GM19023 (cell line): Measurements from ENCODE around the gene FBXL16.

ENCODE experiments used
- ATAC-seq: cut with Tn5 transposase; IDR thresholded peaks from one replicate; pipeline ENCODE4 v1.9.1; 2021; ENCODE audit warnings: mild to moderate bottlenecking, moderate library complexity; ENCODE audit not compliant: unreplicated experiment

The FBXL16 gene

DNA sequence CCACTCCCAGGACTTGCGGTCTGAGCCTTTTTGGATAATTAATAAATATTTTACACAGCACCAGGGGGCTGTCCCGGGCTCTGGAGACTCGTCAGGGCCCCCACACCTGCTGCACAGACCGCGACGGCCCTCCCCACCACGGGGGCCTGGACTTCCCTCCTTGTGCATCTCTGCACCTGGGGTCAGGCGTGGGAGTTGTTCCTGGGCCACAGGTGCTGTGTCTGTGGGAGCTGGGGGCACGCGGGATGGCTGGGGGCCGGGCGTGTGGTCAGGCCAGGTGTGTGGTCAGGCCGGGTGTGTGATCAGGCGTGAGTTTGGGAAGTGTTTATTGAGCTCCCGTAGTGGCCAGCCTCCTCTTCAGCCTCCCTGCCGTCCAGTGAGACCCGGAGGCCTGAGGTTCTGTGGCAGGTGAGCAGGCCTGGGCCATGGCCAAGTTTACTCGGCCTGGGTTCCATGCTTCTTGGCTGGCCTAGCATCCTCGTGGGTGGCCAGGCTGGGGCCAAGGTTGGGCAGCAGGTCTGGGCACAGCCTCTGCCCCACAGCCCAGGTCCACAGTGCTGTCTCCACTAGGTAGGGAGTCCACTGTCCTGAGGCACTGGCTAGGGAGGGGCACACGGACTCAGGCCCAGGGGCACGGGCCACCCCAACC lies 27.3 kb downstream of the FBXL16 start:
- ATAC-seq: no peak

GRCh38 chr16:677316-678190 lies 28.0 kb downstream of the FBXL16 start:
- ATAC-seq: no peak

DNA sequence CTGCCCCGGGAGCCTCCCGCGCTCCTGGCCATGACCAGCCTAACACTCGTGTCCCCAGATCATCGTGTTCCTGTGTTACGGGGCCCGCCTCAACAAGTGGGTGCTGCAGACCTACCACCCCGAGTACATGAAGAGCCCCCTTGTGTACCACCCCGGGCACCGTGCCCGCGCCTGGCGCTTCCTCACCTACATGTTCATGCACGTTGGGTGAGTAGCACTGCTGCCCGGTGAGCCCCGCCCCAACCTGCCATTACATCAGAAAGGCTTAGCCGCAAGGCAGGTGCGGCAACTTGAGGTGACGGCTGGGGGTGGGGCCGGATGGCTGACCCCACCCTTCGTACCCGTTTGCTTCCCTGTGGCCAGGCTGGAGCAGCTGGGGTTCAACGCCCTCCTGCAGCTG lies 28.7 kb downstream of the FBXL16 start:
- ATAC-seq: no peak

- ATAC-seq: no peak
Observed at GRCh38 chr16:676565-676902, 29.1 kb downstream of the FBXL16 start.

DNA sequence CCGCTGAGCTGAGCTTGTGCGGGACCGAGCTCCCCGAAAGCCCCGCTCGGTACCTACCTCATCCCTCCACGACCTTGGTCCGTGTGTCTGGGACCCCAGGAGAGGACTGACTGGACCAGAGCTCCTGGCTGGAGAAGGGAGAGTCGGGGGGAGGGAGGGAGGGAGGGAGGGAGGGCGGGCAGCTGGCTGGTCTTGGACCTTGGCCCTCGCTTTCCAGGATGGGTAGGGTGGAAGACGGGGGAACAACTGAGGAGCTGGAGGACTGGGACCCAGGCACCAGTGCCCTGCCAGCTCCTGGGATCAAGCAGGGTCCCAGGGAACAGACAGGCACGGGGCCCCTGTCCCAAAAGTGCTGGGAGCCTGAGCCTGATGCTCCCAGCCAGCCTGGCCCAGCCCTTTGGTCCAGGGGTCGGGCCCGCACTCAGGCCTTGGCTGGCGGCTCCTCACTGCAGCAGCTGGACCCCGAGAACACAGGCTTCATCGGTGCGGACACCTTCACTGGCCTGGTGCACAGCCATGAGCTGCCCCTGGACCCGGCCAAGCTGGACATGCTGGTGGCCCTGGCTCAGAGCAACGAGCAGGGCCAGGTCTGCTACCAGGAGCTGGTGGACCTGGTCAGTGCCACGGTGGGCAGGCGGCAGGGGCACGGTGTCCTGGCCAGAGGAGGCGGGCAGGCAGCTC lies 29.6 kb downstream of the FBXL16 start:
- ATAC-seq: no peak

DNA sequence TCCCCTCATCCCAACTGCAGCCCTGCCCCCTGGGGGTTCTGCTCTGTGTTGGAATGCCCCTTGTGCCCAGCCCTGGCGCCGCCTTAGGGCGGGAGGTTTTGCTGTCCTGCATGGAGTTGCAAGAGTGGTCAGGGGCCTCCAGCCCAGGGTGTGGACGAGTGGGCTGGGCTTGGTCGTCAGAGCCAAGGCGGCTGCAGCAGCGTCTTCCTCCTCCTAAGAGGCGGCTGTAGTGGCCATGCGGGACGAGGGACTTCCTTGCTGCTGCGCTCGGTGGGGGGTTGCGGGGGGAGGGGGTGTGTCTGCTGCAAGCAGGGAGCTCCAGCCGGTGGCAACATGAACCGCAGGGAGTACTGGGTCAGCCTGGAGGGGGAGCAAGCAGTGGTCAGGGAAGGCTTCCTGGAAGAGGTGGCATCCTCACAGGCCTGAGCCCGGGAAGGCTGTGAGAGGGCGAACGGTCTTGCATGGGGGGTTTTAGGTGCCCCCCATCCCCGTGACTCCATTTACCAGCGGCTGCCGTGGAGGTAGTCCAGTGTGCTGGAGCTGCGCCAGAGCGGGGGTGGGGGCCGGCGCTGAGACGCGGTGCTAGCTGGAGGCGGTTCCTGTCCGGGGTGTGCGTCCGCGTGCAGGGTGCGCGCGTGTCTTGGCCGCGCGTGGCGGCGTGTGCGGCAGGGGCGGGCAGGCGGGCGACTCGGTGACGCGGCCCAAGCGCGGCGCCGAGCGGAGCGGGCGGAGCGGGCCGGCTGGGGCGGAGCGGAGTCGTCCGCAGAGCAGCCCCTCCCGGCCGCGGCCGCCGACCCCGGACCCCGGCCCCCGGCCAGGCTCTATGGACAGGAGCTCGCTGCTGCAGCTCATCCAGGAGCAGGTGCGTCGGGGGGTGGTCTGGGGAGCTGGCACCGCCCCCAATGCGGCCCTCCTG lies 30.4 kb downstream of the FBXL16 start, which contains the start of gene RHBDL1:
RHBDL1 (plus strand) TSS at position 704 of the 916 bp plus-strand sequence; CDS start at position 824, 120 bp downstream.
- ATAC-seq: no peak

- no peak for ATAC-seq
Observed at GRCh38 chr16:674214-674881, 31.3 kb downstream of the FBXL16 start.

- no peak for ATAC-seq
Observed at GRCh38 chr16:673399-673991, 32.1 kb downstream of the FBXL16 start.

DNA sequence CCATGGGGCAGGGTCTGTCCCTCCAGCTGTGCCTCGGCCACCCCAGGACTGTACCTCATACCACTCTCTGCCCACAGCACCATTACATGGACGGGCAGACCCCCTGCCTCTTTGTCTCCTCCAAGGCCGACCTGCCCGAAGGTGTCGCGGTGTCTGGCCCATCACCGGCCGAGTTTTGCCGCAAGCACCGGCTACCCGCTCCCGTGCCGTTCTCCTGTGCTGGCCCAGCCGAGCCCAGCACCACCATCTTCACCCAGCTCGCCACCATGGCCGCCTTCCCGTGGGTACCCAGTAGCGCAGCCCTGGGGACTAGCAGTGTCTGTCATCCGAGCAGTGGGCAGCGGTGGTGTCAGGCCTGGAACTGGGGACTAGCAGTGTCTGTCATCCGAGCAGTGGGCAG lies 32.8 kb downstream of the FBXL16 start:
- ATAC-seq: no peak

GRCh38 chr16:672371-672770 lies 33.2 kb downstream of the FBXL16 start:
- ATAC-seq: no peak

DNA sequence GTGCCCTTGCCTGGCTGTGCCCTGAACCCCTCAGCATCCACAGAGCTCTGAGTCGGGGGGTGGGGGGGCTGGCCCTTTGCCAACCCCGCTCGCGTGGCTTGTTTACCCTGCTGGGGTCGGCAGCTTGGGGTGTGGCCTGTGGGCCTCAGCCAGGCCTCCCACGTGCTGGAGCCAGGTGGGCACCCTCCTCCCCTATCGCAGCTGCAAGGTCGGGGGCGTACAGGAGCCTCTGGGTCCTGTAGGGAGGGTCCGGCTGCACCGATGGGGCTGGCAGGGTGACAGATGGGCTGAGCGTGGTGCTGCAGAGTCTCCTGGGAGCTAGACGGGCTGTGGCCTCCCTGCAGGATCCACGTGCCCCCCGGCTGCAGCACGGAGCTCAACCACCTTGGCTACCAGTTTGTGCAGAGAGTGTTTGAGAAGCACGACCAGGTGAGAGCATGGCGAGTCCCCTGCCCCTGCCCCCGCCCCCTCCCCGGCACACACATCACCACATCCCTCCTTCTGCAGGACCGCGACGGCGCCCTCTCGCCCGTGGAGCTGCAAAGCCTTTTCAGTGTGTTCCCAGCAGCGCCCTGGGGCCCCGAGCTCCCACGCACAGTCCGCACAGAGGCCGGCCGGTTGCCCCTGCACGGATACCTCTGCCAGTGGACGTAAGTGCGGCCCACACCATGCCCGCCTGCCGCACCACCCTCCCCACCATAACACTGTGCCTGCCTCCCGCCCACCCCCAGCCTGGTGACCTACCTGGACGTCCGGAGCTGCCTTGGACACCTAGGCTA lies 34.1 kb downstream of the FBXL16 start:
- ATAC-seq: no peak

DNA sequence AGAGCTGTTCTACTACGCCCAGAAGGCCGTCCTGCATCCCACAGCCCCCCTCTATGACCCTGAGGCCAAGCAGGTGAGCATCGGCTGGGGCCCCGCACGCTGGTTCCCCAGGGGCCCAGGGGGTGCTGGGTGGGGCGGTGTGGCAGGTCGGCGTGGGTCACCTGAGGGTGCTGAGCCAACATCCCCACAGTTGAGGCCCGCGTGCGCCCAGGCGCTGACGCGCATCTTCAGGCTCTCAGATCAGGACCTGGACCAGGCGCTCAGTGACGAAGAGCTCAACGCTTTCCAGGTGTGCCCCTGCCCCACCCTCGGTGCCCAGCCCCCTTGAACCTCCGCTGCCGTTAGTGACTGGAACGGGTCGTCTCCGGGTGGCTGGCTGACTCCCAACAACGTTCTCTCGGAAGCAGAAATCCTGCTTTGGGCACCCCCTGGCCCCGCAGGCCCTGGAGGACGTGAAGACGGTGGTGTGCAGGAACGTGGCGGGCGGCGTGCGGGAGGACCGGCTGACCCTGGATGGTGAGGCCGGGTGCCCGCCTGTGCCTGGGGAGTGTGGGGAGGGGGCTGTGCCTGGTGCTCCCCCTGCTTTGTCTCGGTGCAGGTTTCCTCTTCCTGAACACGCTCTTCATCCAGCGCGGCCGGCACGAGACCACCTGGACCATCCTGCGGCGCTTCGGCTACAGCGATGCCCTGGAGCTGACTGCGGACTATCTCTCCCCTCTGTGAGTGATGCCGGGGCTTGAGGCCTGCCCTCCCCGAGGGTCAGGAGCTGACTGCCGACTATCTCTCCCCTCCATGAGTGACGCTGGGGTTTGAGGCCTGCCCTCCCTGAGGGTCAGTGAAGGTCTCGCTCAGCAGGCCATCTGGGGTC lies 34.9 kb downstream of the FBXL16 start:
- ATAC-seq: no peak

GRCh38 chr16:669666-670065 lies 35.9 kb downstream of the FBXL16 start:
- ATAC-seq: no peak

GRCh38 chr16:668519-669171 lies 37.0 kb downstream of the FBXL16 start:
- no peak for ATAC-seq

GRCh38 chr16:667780-668518 lies 37.7 kb downstream of the FBXL16 start, which contains the start of gene RHOT2:
TSS of gene RHOT2 (plus strand) at chr16:668132. CDS start at chr16:668200, 68 bp downstream.
- ATAC-seq: peak; percentile 91

DNA sequence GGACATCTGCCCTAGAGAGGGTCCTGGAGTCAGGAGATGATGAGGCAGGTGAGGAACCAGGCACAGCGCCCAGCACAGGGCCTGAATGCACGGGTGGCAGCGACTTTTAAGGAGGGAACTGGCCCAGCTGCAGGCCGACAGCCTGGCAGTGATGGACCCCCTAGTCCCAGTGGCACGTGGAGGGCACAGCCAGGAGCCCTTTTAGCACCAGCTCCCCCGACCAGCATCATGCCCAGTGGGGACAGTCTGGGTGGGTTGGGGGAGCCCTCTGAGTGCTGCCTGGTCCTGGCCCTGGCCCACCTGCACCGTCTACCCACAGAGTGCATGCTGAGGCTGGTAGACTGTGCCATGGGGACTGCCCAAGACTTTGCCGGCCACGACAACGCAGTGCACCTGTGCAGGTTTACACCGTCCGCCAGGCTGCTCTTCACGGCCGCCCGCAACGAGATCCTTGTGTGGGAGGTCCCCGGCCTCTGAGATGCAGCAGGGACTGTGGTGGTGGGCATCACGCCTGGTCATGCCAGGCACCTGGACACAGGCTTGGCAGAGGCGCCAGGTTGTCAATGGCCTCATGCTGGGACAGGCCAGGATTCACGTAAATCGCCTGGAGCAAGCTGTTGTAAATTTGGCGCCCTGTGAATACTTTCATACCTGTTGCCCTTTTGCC lies 38.4 kb downstream of the FBXL16 start:
- no peak for ATAC-seq
